Ovary (tissue), 9 donors: ENCODE results near the gene LRCH1. TPM values are rescaled to one million over a fixed set of nuclear protein-coding genes. Genes with fewer than 3 reads are reported as not detected.
A peak's percentile ranks its signal among the peaks of the same experiment; 100 is the strongest.

ENCODE experiments used
- DNase-seq, 5 donors: peaks; one replicate each; pipeline ENCODE4 v3.0.0-alpha.2; 2019 to 2020
- H3K27ac ChIP-seq, 2 donors: fragments of 200-600 bp; one replicate each; pipeline versions ENCODE4 v1.5.1 to v1.8.0; 2019 to 2022
- H3K27me3 ChIP-seq: fragments of 200-600 bp; one replicate; pipeline ENCODE4 v1.8.0; 2022
- H3K36me3 ChIP-seq: fragments of 200-600 bp; sonication (generic); one replicate; pipeline ENCODE4 v1.5.1; 2019
- H3K4me1 ChIP-seq: one replicate; pipeline ENCODE4 v1.8.1; 2013; ENCODE audit warnings: mild to moderate bottlenecking, moderate library complexity; ENCODE audit not compliant: insufficient read depth
- H3K4me3 ChIP-seq: fragments of 200-600 bp; sonication (generic); one replicate; pipeline ENCODE4 v1.5.1; 2017
- H3K9me3 ChIP-seq, 2 donors: fragments of 200-600 bp in 1 of 2; sonication (generic) in 1 of 2; one replicate each; pipeline versions ENCODE4 v1.5.1 to v1.8.1; 2013 to 2019; ENCODE audit warnings: mild to moderate bottlenecking in 1 of 2, moderate library complexity in 1 of 2
- CTCF ChIP-seq, 3 donors: fragments of 450-650 bp in 2 of 3; fragments of 200-600 bp in 1 of 3; IDR thresholded peaks; one replicate each; pipeline versions ENCODE4 v1.5.1 to v1.8.0; 2016 to 2022; ENCODE audit warnings: antibody characterized with exemption in 3 of 3, mild to moderate bottlenecking in 1 of 3
- EP300 ChIP-seq: sonication (generic); formaldehyde crosslinking; IDR thresholded peaks from one replicate; pipeline ENCODE4 v1.6.1; 2017; ENCODE audit warnings: antibody characterized with exemption
- POLR2A ChIP-seq: fragments of 450-650 bp; IDR thresholded peaks from one replicate; pipeline ENCODE4 v1.6.1; 2017; ENCODE audit warnings: antibody characterized with exemption, mild to moderate bottlenecking, moderate library complexity
- WGBS, 3 donors: extraction: QIAGEN DNeasy Blood & Tissue Kit in 1 of 3; methylation state at CpG; one replicate each; pipeline versions ENCODE4 v1.1.5 to v1.1.7; 2013 to 2017; 5-methylcytosine and 5-hydroxymethylcytosine counted together
- intact Hi-C, 4 donors: fragments of 100-400 bp; cut with DNase I; formaldehyde crosslinking; loops; one replicate each; pipeline versions ENCODE4 v1.11.0 to v1.15.1; 2022 to 2023
- polyA plus RNA-seq, 2 donors: library from polyadenylated mRNA; stranded (reverse); fragments of 200-250 nt in 1 of 2; fragments of 350-450 nt in 1 of 2; fragmentation: Illumina TruSeq in 1 of 2; extraction: RNeasy Lipid Tissue Mini Kit (QIAGEN cat#74804) in 1 of 2; gene quantifications; one replicate each; pipeline ENCODE4 v1.2.3, GENCODE V29; 2013 to 2014
- total RNA-seq, 7 donors: library from RNA; depleted of rRNA in 2 of 7; stranded (reverse); fragments of >200 nt in 2 of 7; fragmentation: NEBNext Ultra II Directional in 3 of 7; extraction: Animal tissue kit (Norgen Biotek cat#: 25700) in 3 of 7; gene quantifications; one replicate each; pipeline versions ENCODE4 v1.1.0 to v1.2.4, GENCODE V29; 2016 to 2023
- donor health status: DM: no; HTN: no; CAD: no; lungs with moderate emphysema.
- donor health status: DM: no; HTN: no; CAD: no.
- donor health status: Bipolar disorder and iron deficiency.
- donor health status: DM: yes; HTN: yes; CAD: no.
- donor health status: DM: no; HTN: no; CAD: no.
- donor health status: DM: yes; HTN: yes; CAD: no.

The LRCH1 gene
- total and polyA plus RNA-seq, 9 donors, result 7.6 to 19.3 (median 15.8) TPM

- H3K9me3 ChIP-seq, result no peaks in the 10 kb centered on the region
- peak overlapping the region; percentile 65 for H3K4me3 ChIP-seq
- intact Hi-C loops, result loop anchor here (2.0 to 10.0 kb wide), 4 partner anchors 143 to 173 kb away; no protein-coding TSS in a partner anchor
- H3K4me1 ChIP-seq, result no peaks in the 10 kb centered on the region
- H3K27ac ChIP-seq, result no peak overlapping the region
- WGBS, 3 donors, result 33 to 45% (median 34%) methylated on average over 22 of the region's 22 CpGs
- H3K36me3 ChIP-seq, result no peaks in the 10 kb centered on the region
- peak; percentile 67 to 85 (median 84) for DNase-seq
- TF ChIP-seq EP300 (no peak), CTCF (IDR thresholded peaks at IDR 0.05) (peak; percentile 62 to 71 (median 67)), POLR2A (no peak)
- H3K27me3 ChIP-seq, result no peaks in the 10 kb centered on the region
These were observed 1.3 kb upstream of the LRCH1 start for GRCh38 chr13:46551410-46552302.

GRCh38 chr13:46552303-46552682 lies 677 bp upstream of the LRCH1 start:
- no peak for TF ChIP-seq CTCF (IDR thresholded peaks at IDR 0.05)
- TF ChIP-seq POLR2A, result no peak
- no peak for TF ChIP-seq EP300
- Histone ChIP-seq H3K27ac (peak overlapping the region; percentile 79 to 94), H3K9me3 (no peaks in the 10 kb centered on the region), H3K4me1 (no peaks in the 10 kb centered on the region), H3K36me3 (no peaks in the 10 kb centered on the region), H3K4me3 (peak overlapping the region; percentile 65), H3K27me3 (no peaks in the 10 kb centered on the region)
- intact Hi-C loops, result loop anchor here in 3 of 4 donors (5.0 to 10.0 kb wide), 3 partner anchors 143 to 173 kb away; no protein-coding TSS in a partner anchor
- DNase-seq, result peak; percentile 10 to 45 (median 39)
- 15 to 20% (median 19%) methylated on average over 12 of the region's 12 CpGs for WGBS, 3 donors

- peak in 3 of 5 donors; percentile 35 to 74 (median 64) for DNase-seq
- no peaks in the 10 kb centered on the region for H3K9me3 ChIP-seq
- WGBS, 3 donors, result 0% methylated on average over 27 to 34 of the region's 34 CpGs
- H3K27ac ChIP-seq, result peak overlapping the region; percentile 79 to 94
- H3K27me3 ChIP-seq, result no peaks in the 10 kb centered on the region
- H3K36me3 ChIP-seq, result no peaks in the 10 kb centered on the region
- H3K4me1 ChIP-seq, result no peaks in the 10 kb centered on the region
- H3K4me3 ChIP-seq, result peak overlapping the region; percentile 65
- TF ChIP-seq POLR2A, result no peak
- intact Hi-C loops, result loop anchor here in 3 of 4 donors (5.0 to 10.0 kb wide), 3 partner anchors 141 to 171 kb away; no protein-coding TSS in a partner anchor
These were observed 533 bp downstream of the LRCH1 start for GRCh38 chr13:46553521-46553885.

GRCh38 chr13:46553886-46554858 lies 1.2 kb downstream of the LRCH1 start:
- Histone ChIP-seq H3K27me3 (no peaks in the 10 kb centered on the region), H3K27ac (peak overlapping the region; percentile 79 to 94), H3K4me3 (peak overlapping the region; percentile 65), H3K36me3 (no peaks in the 10 kb centered on the region), H3K9me3 (no peaks in the 10 kb centered on the region), H3K4me1 (peaks cover 1% of the 10 kb centered on the region)
- DNase-seq, result peak; percentile 63 to 79 (median 67)
- WGBS, 3 donors, result 0 to 1% (median 0%) methylated on average over 44 to 75 of the region's 75 CpGs
- TF ChIP-seq EP300 (no peak), POLR2A (no peak), CTCF (IDR thresholded peaks at IDR 0.05) (peak in 1 of 3 donors; percentile 6)
- intact Hi-C loops, result loop anchor here in 3 of 4 donors (5.0 to 10.0 kb wide), 3 partner anchors 141 to 171 kb away; no protein-coding TSS in a partner anchor
